Measurements from ENCODE around the gene PIK3C3.

GRCh38 chr18:41977233-41977632 lies 22.2 kb downstream of the PIK3C3 start:
- TF ChIP-seq CTCF (IDR thresholded peaks at IDR 0.05) = no peak
- no peak for TF ChIP-seq POLR2AphosphoS5 (IDR thresholded peaks at IDR 0.05)

All from esophagus muscularis mucosa (tissue), 3 donors.